ENCODE data around the gene SPATA31E1. TPM values are rescaled to one million over a fixed set of nuclear protein-coding genes. Genes with fewer than 3 reads are reported as not detected.
"Not testable (repeated sequence)": the region's sequence is repeated elsewhere in the genome, so short reads cannot be mapped to it uniquely, and the experiment has no call there.

SPATA31E1 gene
- total RNA-seq, 1 donor from 2014 or later: 0.71 TPM

DNA sequence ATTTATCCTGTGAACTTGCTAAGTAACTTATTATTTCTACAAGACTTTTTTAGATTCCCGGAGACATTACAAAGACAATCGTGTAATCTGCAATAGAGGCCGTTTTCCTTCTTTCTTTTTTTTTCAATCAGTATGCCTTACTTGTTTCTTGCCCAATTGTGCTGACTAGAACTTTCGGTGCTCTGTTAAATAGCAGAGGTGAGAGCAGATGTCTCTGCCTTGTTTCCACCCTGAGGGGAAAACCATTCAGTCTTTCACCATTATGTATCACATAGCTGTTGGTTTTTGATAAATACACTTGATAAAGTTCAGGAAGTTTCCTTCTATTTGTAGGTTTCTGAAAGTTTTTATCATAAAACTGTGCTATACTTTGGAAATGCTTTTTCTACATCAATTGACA is 10.3 kb downstream of the SPATA31E1 start:
- Mint-ChIP-seq H3K4me1 (ENCODE audit: low read depth, unreplicated experiment) (peaks cover 5% of the 10 kb centered on the region), H3K27me3 (ENCODE audit: unreplicated experiment) (no peaks in the 10 kb centered on the region), H3K9me3 (ENCODE audit: unreplicated experiment) (no peaks in the 10 kb centered on the region), H3K4me3 (ENCODE audit: unreplicated experiment) (no peak overlapping the region), H3K36me3 (ENCODE audit: unreplicated experiment) (no peaks in the 10 kb centered on the region), H3K27ac (ENCODE audit: unreplicated experiment) (no peak overlapping the region)
- DNase-seq: no peak
- no peak for TF ChIP-seq CTCF (IDR thresholded peaks at IDR 0.05; ENCODE audit: partially characterized antibody, unreplicated experiment)

- Mint-ChIP-seq H3K27me3 (ENCODE audit: unreplicated experiment) (no peaks in the 10 kb centered on the region), H3K9me3 (ENCODE audit: unreplicated experiment) (no peaks in the 10 kb centered on the region), H3K27ac (ENCODE audit: unreplicated experiment) (no peak overlapping the region), H3K4me1 (ENCODE audit: low read depth, unreplicated experiment) (peaks cover 5% of the 10 kb centered on the region), H3K36me3 (ENCODE audit: unreplicated experiment) (no peaks in the 10 kb centered on the region), H3K4me3 (ENCODE audit: unreplicated experiment) (no peak overlapping the region)
- TF ChIP-seq CTCF (IDR thresholded peaks at IDR 0.05; ENCODE audit: partially characterized antibody, unreplicated experiment): no peak
- DNase-seq: no peak
These were observed 12.4 kb downstream of the SPATA31E1 start for GRCh38 chr9:87894998-87895625.

GRCh38 chr9:87896891-87897290 is 14.2 kb downstream of the SPATA31E1 start:
- no peaks in the 10 kb centered on the region for H3K27me3 Mint-ChIP-seq (ENCODE audit: unreplicated experiment)
- H3K4me1 Mint-ChIP-seq (ENCODE audit: low read depth, unreplicated experiment): peaks cover 4% of the 10 kb centered on the region
- H3K36me3 Mint-ChIP-seq (ENCODE audit: unreplicated experiment): peaks cover 4% of the 10 kb centered on the region
- no peak for DNase-seq
- no peak for TF ChIP-seq CTCF (IDR thresholded peaks at IDR 0.05; ENCODE audit: partially characterized antibody, unreplicated experiment)
- H3K4me3 Mint-ChIP-seq (ENCODE audit: unreplicated experiment): no peak overlapping the region
- H3K27ac Mint-ChIP-seq (ENCODE audit: unreplicated experiment): no peak overlapping the region
- peaks cover 1% of the 10 kb centered on the region for H3K9me3 Mint-ChIP-seq (ENCODE audit: unreplicated experiment)

DNA sequence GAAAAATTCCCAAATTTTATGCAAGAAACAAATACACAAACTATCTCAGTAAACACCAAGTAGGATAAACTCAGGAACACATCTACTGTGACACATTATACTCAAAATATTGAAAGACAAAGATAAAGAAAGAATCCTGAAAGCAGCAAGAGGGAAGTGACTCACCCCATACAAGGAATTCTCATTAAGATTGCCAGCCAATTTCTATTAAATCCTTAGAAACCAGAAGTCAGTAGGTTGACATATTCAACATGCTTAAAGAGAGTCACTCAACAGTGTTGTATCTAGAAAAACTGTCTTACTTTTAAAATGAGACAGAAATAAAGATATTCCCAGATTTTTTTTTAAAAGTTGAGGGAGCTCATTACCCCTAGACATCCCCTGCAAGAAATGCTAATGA is 15.5 kb downstream of the SPATA31E1 start:
- Mint-ChIP-seq H3K27me3 (ENCODE audit: unreplicated experiment) (no peaks in the 10 kb centered on the region), H3K9me3 (ENCODE audit: unreplicated experiment) (peaks cover 4% of the 10 kb centered on the region), H3K27ac (ENCODE audit: unreplicated experiment) (no peak overlapping the region), H3K4me3 (ENCODE audit: unreplicated experiment) (no peak overlapping the region), H3K36me3 (ENCODE audit: unreplicated experiment) (peaks cover 7% of the 10 kb centered on the region), H3K4me1 (ENCODE audit: low read depth, unreplicated experiment) (no peaks in the 10 kb centered on the region)
- TF ChIP-seq CTCF (IDR thresholded peaks at IDR 0.05; ENCODE audit: partially characterized antibody, unreplicated experiment): no peak
- no peak for DNase-seq

DNA sequence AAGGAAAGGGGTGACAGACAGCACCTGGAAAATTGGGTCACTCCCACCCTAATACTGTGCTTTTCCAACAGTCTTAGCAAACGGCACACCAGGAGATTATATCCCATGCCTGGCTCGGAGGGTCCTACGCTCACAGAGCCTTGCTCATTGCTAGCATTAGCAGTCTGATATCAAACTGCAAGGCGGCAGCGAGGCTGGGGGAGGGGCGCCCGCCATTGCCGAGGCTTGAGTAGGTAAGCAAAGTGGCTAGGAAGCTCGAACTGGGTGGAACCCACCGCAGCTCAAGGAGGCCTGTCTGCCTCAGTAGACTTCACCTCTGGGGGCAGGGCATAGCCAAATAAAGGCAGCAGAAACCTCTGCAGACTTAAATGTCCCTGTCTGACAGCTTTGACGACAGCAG is 19.7 kb downstream of the SPATA31E1 start:
- H3K9me3 Mint-ChIP-seq (ENCODE audit: unreplicated experiment); H3K27me3 Mint-ChIP-seq (ENCODE audit: unreplicated experiment); H3K4me3 Mint-ChIP-seq (ENCODE audit: unreplicated experiment); H3K27ac Mint-ChIP-seq (ENCODE audit: unreplicated experiment); DNase-seq; H3K4me1 Mint-ChIP-seq (ENCODE audit: low read depth, unreplicated experiment): not testable (repeated sequence)
- H3K36me3 Mint-ChIP-seq (ENCODE audit: unreplicated experiment): peaks cover 18% of the 10 kb centered on the region
